DND-41 (cell line): Measurements from ENCODE around the gene CDK19.
A peak's percentile ranks its signal among the peaks of the same experiment; 100 is the strongest.
"Not testable (repeated sequence)": the region's sequence is repeated elsewhere in the genome, so short reads cannot be mapped to it uniquely, and the experiment has no call there.

Experiments used
- ATAC-seq: fragments of 200-7000 bp; cut with Tn5 transposase; 3 replicates; pipeline ENCODE4 v1.9.1; 2021; ENCODE audit warnings: low read depth; ENCODE audit not compliant: insufficient read depth
- DNase-seq: peaks from one replicate; pipeline ENCODE4 v3.0.0-alpha.2; 2020
- H2AFZ ChIP-seq: 2 replicates; pipeline ENCODE4 v1.6.0; 2012; ENCODE audit warnings: low read depth, low read length
- H3K27ac ChIP-seq: 2 replicates; pipeline ENCODE4 v1.5.1; 2012; ENCODE audit warnings: low read length, inconsistent platforms
- H3K27me3 ChIP-seq: fragments of 200-600 bp; sonication (generic); 2 replicates; pipeline ENCODE4 v1.6.0; 2012; ENCODE audit warnings: low read length, mild to moderate bottlenecking, inconsistent platforms; ENCODE audit not compliant: insufficient read depth, poor library complexity
- H3K36me3 ChIP-seq: 2 replicates; pipeline ENCODE4 v1.5.1; 2012; ENCODE audit warnings: low read length, inconsistent platforms; ENCODE audit not compliant: insufficient read depth
- H3K4me1 ChIP-seq: 2 replicates; pipeline ENCODE4 v1.5.1; 2012; ENCODE audit warnings: mild to moderate bottlenecking, low read length; ENCODE audit not compliant: insufficient read depth
- H3K4me2 ChIP-seq: 2 replicates; pipeline ENCODE4 v1.6.0; 2012; ENCODE audit warnings: mild to moderate bottlenecking, moderate library complexity, low read length, inconsistent platforms; ENCODE audit not compliant: insufficient read depth
- H3K4me3 ChIP-seq, 2 experiments: fragments of 200-600 bp in 1 of 2; shearing (Covaris generic) in 1 of 2; 2 replicates each; pipeline ENCODE4 v1.5.1; 2012 to 2016; ENCODE audit warnings: inconsistent platforms in 2 of 2, low read length in 2 of 2, mild to moderate bottlenecking in 2 of 2, low read depth in 1 of 2, moderate library complexity in 1 of 2
- H3K79me2 ChIP-seq: 2 replicates; pipeline ENCODE4 v1.6.0; 2012; ENCODE audit warnings: low read length, inconsistent platforms; ENCODE audit not compliant: insufficient read depth
- H3K9ac ChIP-seq: 2 replicates; pipeline ENCODE4 v1.6.0; 2012; ENCODE audit warnings: low read depth, mild to moderate bottlenecking, inconsistent platforms, low read length, moderate library complexity
- H3K9me3 ChIP-seq: 2 replicates; pipeline ENCODE4 v1.5.1; 2012; ENCODE audit warnings: low read length, moderate library complexity, mild to moderate bottlenecking, inconsistent platforms; ENCODE audit not compliant: insufficient read depth, severe bottlenecking
- H4K20me1 ChIP-seq: 2 replicates; pipeline ENCODE4 v1.6.0; 2012; ENCODE audit warnings: low read length; ENCODE audit not compliant: insufficient read depth
- EZH2 ChIP-seq: IDR thresholded peaks from 3 replicates; pipeline ENCODE4 v1.6.1; 2012; ENCODE audit warnings: borderline replicate concordance, low read depth, mild to moderate bottlenecking, moderate library complexity, low read length, inconsistent platforms; ENCODE audit not compliant: severe bottlenecking
- TF ChIP-seq, protein P1 (sequence below): IDR thresholded peaks from 2 replicates; pipeline ENCODE4 v1.5.1; 2012; ENCODE audit warnings: borderline replicate concordance, low read length, moderate library complexity, mild to moderate bottlenecking; ENCODE audit not compliant: poor library complexity, severe bottlenecking; ENCODE audit errors: extremely low read depth

Gene CDK19

GRCh38 chr6:110731196-110731595 is 84.1 kb downstream of the CDK19 start:
- no peak for ATAC-seq
- Histone ChIP-seq H4K20me1 (no peaks in the 10 kb centered on the region), H3K27me3 (no peaks in the 10 kb centered on the region), H3K79me2 (no peaks in the 10 kb centered on the region), H3K4me3 (no peak overlapping the region), H3K9me3 (no peaks in the 10 kb centered on the region), H3K9ac (no peak overlapping the region), H3K4me1 (no peaks in the 10 kb centered on the region), H3K4me2 (no peak overlapping the region), H3K27ac (no peak overlapping the region), H3K36me3 (peaks cover 3% of the 10 kb centered on the region; the same call in 1 of the 2 replicates), H2AFZ (no peak overlapping the region)
- TF ChIP-seq, protein P1, sequence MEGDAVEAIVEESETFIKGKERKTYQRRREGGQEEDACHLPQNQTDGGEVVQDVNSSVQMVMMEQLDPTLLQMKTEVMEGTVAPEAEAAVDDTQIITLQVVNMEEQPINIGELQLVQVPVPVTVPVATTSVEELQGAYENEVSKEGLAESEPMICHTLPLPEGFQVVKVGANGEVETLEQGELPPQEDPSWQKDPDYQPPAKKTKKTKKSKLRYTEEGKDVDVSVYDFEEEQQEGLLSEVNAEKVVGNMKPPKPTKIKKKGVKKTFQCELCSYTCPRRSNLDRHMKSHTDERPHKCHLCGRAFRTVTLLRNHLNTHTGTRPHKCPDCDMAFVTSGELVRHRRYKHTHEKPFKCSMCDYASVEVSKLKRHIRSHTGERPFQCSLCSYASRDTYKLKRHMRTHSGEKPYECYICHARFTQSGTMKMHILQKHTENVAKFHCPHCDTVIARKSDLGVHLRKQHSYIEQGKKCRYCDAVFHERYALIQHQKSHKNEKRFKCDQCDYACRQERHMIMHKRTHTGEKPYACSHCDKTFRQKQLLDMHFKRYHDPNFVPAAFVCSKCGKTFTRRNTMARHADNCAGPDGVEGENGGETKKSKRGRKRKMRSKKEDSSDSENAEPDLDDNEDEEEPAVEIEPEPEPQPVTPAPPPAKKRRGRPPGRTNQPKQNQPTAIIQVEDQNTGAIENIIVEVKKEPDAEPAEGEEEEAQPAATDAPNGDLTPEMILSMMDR, result no peak
- no peak for TF ChIP-seq EZH2
- DNase-seq, result no peak

DNA sequence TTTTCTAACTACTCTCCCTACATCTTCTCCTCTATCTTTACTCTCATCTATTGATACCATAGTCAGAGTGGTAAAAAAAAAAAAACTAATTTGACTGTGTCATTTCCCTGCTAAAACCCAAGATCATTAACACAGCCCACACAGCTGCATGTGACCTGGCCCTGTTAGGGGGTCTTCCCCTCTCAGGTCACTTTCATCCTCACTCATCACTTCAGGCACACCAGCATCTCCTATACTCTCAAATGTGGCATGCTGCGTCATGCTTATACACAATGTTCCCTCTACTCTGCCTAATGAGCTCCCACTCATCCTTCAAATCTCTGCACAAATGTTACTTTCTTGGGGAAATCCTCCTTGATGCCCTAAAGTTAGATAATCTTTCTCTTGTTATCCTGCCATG is 86.8 kb downstream of the CDK19 start:
- Histone ChIP-seq H3K79me2 (no peaks in the 10 kb centered on the region), H3K36me3 (no peaks in the 10 kb centered on the region; the same call in 1 of the 2 replicates), H3K4me3 (no peak overlapping the region), H3K4me2 (no peak overlapping the region), H2AFZ (no peak overlapping the region), H3K27me3 (no peaks in the 10 kb centered on the region), H3K27ac (no peak overlapping the region), H4K20me1 (no peaks in the 10 kb centered on the region), H3K4me1 (no peaks in the 10 kb centered on the region), H3K9me3 (no peaks in the 10 kb centered on the region), H3K9ac (no peak overlapping the region)
- peak; percentile 42; the same call in 1 of the 3 replicates for ATAC-seq
- DNase-seq, result no peak
- no peak for TF ChIP-seq EZH2
- TF ChIP-seq, protein P1, result no peak

DNA sequence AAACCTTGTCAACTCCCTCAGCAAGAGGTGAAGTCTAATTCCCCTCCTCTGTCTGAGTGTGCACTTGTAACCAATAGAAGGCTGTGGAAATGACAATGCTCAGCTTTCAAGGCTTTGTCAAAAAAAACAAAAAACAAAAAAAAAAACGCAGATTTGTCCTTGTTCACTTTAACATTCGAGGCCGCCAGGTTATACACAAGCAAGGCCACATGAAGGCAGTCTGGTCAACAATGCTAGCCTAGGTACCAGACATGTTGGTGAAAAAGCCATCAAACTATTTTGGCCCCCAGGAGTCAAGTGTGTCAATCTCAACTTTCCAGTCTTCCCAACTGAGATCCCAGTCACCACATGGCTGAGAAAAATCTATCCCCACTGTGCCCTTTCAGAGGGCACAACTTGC is 92.3 kb downstream of the CDK19 start:
- no peaks in the 10 kb centered on the region for H4K20me1 ChIP-seq
- H2AFZ ChIP-seq, result no peak overlapping the region
- no peak overlapping the region for H3K9ac ChIP-seq
- H3K36me3 ChIP-seq, result 0 out of 2 replicates have a peak, but pooled peaks cover 7% of the 10 kb centered on the region
- H3K27me3 ChIP-seq, result no peaks in the 10 kb centered on the region
- no peak overlapping the region for H3K4me3 ChIP-seq
- no peaks in the 10 kb centered on the region for H3K9me3 ChIP-seq
- H3K79me2 ChIP-seq, result no peaks in the 10 kb centered on the region
- ATAC-seq, result no peak
- H3K4me1 ChIP-seq, result no peaks in the 10 kb centered on the region
- DNase-seq, result no peak
- TF ChIP-seq, protein P1, result no peak
- no peak overlapping the region for H3K27ac ChIP-seq
- H3K4me2 ChIP-seq, result no peak overlapping the region

GRCh38 chr6:110720066-110720465 is 95.2 kb downstream of the CDK19 start:
- no peaks in the 10 kb centered on the region for H3K4me1 ChIP-seq
- no peaks in the 10 kb centered on the region for H3K79me2 ChIP-seq
- H3K27me3 ChIP-seq, result no peaks in the 10 kb centered on the region
- ATAC-seq, result no peak
- H2AFZ ChIP-seq, result no peak overlapping the region
- TF ChIP-seq, protein P1, result no peak
- no peak for TF ChIP-seq EZH2
- no peak overlapping the region for H3K9ac ChIP-seq
- H3K36me3 ChIP-seq, result 0 out of 2 replicates have a peak, but pooled peaks cover 7% of the 10 kb centered on the region
- no peak for DNase-seq
- no peaks in the 10 kb centered on the region for H4K20me1 ChIP-seq
- H3K9me3 ChIP-seq, result no peaks in the 10 kb centered on the region
- H3K4me2 ChIP-seq, result no peak overlapping the region
- H3K27ac ChIP-seq, result no peak overlapping the region
- no peak overlapping the region for H3K4me3 ChIP-seq

DNA sequence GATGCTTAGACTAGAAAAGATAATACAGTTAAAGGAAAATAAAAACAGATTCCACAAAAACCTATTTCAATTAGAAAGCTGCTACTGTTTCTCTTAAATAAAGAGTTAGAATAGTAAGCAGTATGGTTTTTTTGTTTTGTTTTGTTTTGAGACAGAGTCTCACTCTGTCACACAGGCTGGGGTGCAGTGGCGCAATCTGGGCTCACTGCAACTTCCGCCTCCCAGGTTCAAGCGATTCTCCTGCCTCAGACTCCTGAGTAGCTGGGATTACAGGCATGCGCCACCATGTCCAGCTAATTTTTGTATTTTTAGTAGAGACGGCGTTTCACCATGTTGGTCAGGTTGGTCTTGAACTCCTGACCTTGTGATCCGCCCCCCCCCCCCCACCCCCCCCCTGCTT is 95.7 kb downstream of the CDK19 start:
- not testable (repeated sequence) for H3K4me3 ChIP-seq, H3K27ac ChIP-seq, H3K79me2 ChIP-seq, H3K27me3 ChIP-seq, H2AFZ ChIP-seq, H4K20me1 ChIP-seq, H3K4me2 ChIP-seq, H3K36me3 ChIP-seq, ATAC-seq, H3K9ac ChIP-seq, H3K9me3 ChIP-seq, DNase-seq, H3K4me1 ChIP-seq
